GM23338 (cell line): Measurements from ENCODE around the gene NCAN. TPM values are rescaled to one million over a fixed set of nuclear protein-coding genes. Genes with fewer than 3 reads are reported as not detected.

ENCODE experiments used
- ATAC-seq: fragments of 200-7000 bp; cut with Tn5 transposase; 3 replicates; pipeline ENCODE4 v1.9.1; 2020
- DNase-seq: peaks from one replicate; pipeline ENCODE4 v3.0.0-alpha.2; 2015; ENCODE audit warnings: low spot score
- H2AFZ ChIP-seq: fragments of 200-600 bp; sonication (generic); 2 replicates; pipeline ENCODE4 v1.8.0; 2016; ENCODE audit warnings: antibody characterized with exemption, mild to moderate bottlenecking, moderate library complexity
- H3F3A ChIP-seq: fragments of 200-600 bp; sonication (generic); replicated peaks from 2 replicates; pipeline ENCODE4 v1.8.0; 2017; ENCODE audit warnings: antibody characterized with exemption, mixed run types, low read depth
- H3K27ac ChIP-seq: fragments of 200-600 bp; sonication (generic); 2 replicates; pipeline ENCODE4 v1.6.1; 2016; ENCODE audit warnings: low read depth
- H3K27me3 ChIP-seq: fragments of 200-600 bp; sonication (generic); 2 replicates; pipeline ENCODE4 v1.8.0; 2016; ENCODE audit warnings: mild to moderate bottlenecking, mixed run types, moderate library complexity; ENCODE audit not compliant: insufficient read depth
- H3K36me3 ChIP-seq: fragments of 200-600 bp; sonication (generic); 2 replicates; pipeline ENCODE4 v1.8.0; 2016; ENCODE audit warnings: mild to moderate bottlenecking; ENCODE audit not compliant: insufficient read depth
- H3K4me1 ChIP-seq: fragments of 200-600 bp; sonication (generic); 2 replicates; pipeline ENCODE4 v1.8.0; 2016; ENCODE audit warnings: mild to moderate bottlenecking, moderate library complexity; ENCODE audit not compliant: insufficient read depth
- H3K4me2 ChIP-seq: fragments of 200-600 bp; sonication (generic); 2 replicates; pipeline ENCODE4 v1.7.1; 2017; ENCODE audit warnings: mixed run types
- H3K4me3 ChIP-seq: fragments of 200-600 bp; sonication (generic); 2 replicates; pipeline ENCODE4 v1.6.1; 2016; ENCODE audit warnings: mixed run types
- H3K79me2 ChIP-seq: fragments of 200-600 bp; sonication (generic); replicated peaks from 2 replicates; pipeline ENCODE4 v1.8.0; 2017; ENCODE audit warnings: mild to moderate bottlenecking; ENCODE audit not compliant: insufficient read depth
- H3K9me2 ChIP-seq: fragments of 200-600 bp; sonication (generic); 2 replicates; pipeline ENCODE4 v1.8.0; 2017; ENCODE audit not compliant: insufficient read depth
- H4K20me1 ChIP-seq: fragments of 200-600 bp; sonication (generic); replicated peaks from 2 replicates; pipeline ENCODE4 v1.8.0; 2017; ENCODE audit warnings: mild to moderate bottlenecking; ENCODE audit not compliant: insufficient read depth
- H3K27ac Mint-ChIP-seq: 2 replicates; pipeline ENCODE4 v1.8.0; 2020; ENCODE audit warnings: inconsistent platforms, mild to moderate bottlenecking, moderate library complexity, mixed read lengths
- H3K27me3 Mint-ChIP-seq: 3 replicates; pipeline ENCODE4 v1.8.0; 2022; ENCODE audit warnings: low read depth, mild to moderate bottlenecking, moderate library complexity, mixed read lengths, inconsistent platforms; ENCODE audit not compliant: insufficient read depth, poor library complexity
- H3K36me3 Mint-ChIP-seq: 3 replicates; pipeline ENCODE4 v1.8.0; 2021; ENCODE audit warnings: low read depth, mild to moderate bottlenecking, inconsistent platforms, moderate library complexity, mixed read lengths
- H3K4me1 Mint-ChIP-seq: 3 replicates; pipeline ENCODE4 v1.8.0; 2020; ENCODE audit warnings: mild to moderate bottlenecking, inconsistent platforms, mixed read lengths
- H3K4me3 Mint-ChIP-seq: 3 replicates; pipeline ENCODE4 v1.8.0; 2021; ENCODE audit warnings: moderate library complexity, mild to moderate bottlenecking, inconsistent platforms, mixed read lengths
- H3K9me3 Mint-ChIP-seq: 3 replicates; pipeline ENCODE4 v1.8.0; 2020; ENCODE audit warnings: moderate library complexity, mild to moderate bottlenecking, inconsistent platforms, mixed read lengths
- CREB1 ChIP-seq: fragments of 250-450 bp; sonication (Bioruptor Pico); IDR thresholded peaks from 2 replicates; pipeline ENCODE4 v1.5.0; 2020; ENCODE audit warnings: low read depth, mild to moderate bottlenecking, moderate library complexity
- CTCF ChIP-seq, 2 experiments: fragments of 200-600 bp in 1 of 2; sonication (generic) in 1 of 2; conservative IDR thresholded peaks; 2 replicates each; pipeline versions ENCODE4 v1.5.1 to v1.6.1; 2016 to 2017; ENCODE audit warnings: antibody characterized with exemption in 2 of 2, low read depth in 2 of 2, mild to moderate bottlenecking in 2 of 2, moderate library complexity in 1 of 2
- ETS1 ChIP-seq: IDR thresholded peaks from 2 replicates; pipeline ENCODE4 v1.6.1; 2016; ENCODE audit warnings: antibody characterized with exemption
- EZH2 ChIP-seq: fragments of 200-600 bp; sonication (generic); IDR thresholded peaks from one replicate; pipeline ENCODE4 v1.8.0; 2017; ENCODE audit warnings: antibody characterized with exemption, mild to moderate bottlenecking, low read depth; ENCODE audit not compliant: unreplicated experiment
- EZH2phosphoT487 ChIP-seq: fragments of 200-600 bp; sonication (generic); IDR thresholded peaks from one replicate; pipeline ENCODE4 v1.8.1; 2018; ENCODE audit warnings: antibody characterized with exemption; ENCODE audit not compliant: unreplicated experiment
- JUNB ChIP-seq: IDR thresholded peaks from one replicate; pipeline ENCODE4 v1.6.1; 2016; ENCODE audit warnings: antibody characterized with exemption; ENCODE audit not compliant: unreplicated experiment
- NANOG ChIP-seq: IDR thresholded peaks from 2 replicates; pipeline ENCODE4 v1.6.1; 2016; ENCODE audit warnings: antibody characterized with exemption, borderline replicate concordance
- POLR2AphosphoS5 ChIP-seq: IDR thresholded peaks from 2 replicates; pipeline ENCODE4 v1.6.1; 2016; ENCODE audit warnings: antibody characterized with exemption, low read depth
- REST ChIP-seq: IDR thresholded peaks from one replicate; pipeline ENCODE4 v1.6.1; 2018; ENCODE audit warnings: antibody characterized with exemption; ENCODE audit not compliant: unreplicated experiment
- STAT1 ChIP-seq: IDR thresholded peaks from one replicate; pipeline ENCODE4 v1.6.1; 2016; ENCODE audit warnings: antibody characterized with exemption; ENCODE audit not compliant: unreplicated experiment
- ZNF114 ChIP-seq: fragments of 250-450 bp; sonication (Bioruptor Pico); IDR thresholded peaks from 2 replicates; pipeline ENCODE4 v1.5.0; 2020; ENCODE audit warnings: mild to moderate bottlenecking, moderate library complexity
- ZNF331 ChIP-seq: fragments of 250-450 bp; sonication (Bioruptor Pico); IDR thresholded peaks from 2 replicates; pipeline ENCODE4 v1.5.0; 2020; ENCODE audit warnings: low read depth, mild to moderate bottlenecking, moderate library complexity
- polyA plus RNA-seq: library from polyadenylated mRNA; unstranded; fragments of >200 nt; fragmentation: Nextera tagmentation; extraction: Ambion mirVana; gene quantifications from 2 replicates; pipeline ENCODE4 v1.2.1, GENCODE V29; 2016
- total RNA-seq: library from RNA; depleted of rRNA; stranded (reverse); fragments of >200 nt; shearing (Covaris generic); gene quantifications from 2 replicates; pipeline ENCODE4 v1.2.3, GENCODE V29; 2014

NCAN gene
- total and polyA plus RNA-seq, 2 experiments from 2014 or later: 1.8 to 9.4 TPM

GRCh38 chr19:19257137-19257536 is 45.4 kb downstream of the NCAN start (continued):
- no peak for TF ChIP-seq CTCF (conservative IDR thresholded peaks at IDR 0.05; ENCODE audit: low read depth in 2 of 2)
- no peak for TF ChIP-seq REST
- TF ChIP-seq EZH2phosphoT487: no peak
- no peak for TF ChIP-seq ETS1
- no peak for TF ChIP-seq JUNB
- TF ChIP-seq NANOG: no peak
- TF ChIP-seq CREB1: no peak
- TF ChIP-seq POLR2AphosphoS5: no peak
- no peak for TF ChIP-seq ZNF114 (CRISPR knock-in tag)

- H3K36me3 ChIP-seq: no peaks in the 10 kb centered on the region
- Mint-ChIP-seq H3K27me3 (peaks cover 31% of the 10 kb centered on the region), H3K9me3 (peaks cover 7% of the 10 kb centered on the region), H3K36me3 (peaks cover 29% of the 10 kb centered on the region), H3K4me1 (peaks cover 18% of the 10 kb centered on the region), H3K4me3 (no peak overlapping the region), H3K27ac (no peak overlapping the region)
- H3F3A ChIP-seq: peaks cover 6% of the 10 kb centered on the region; the same call in 1 of the 2 replicates
- no peaks in the 10 kb centered on the region for H3K9me2 ChIP-seq
- no peak for ATAC-seq
- H3K27ac ChIP-seq: no peak overlapping the region
- no peak overlapping the region for H3K4me2 ChIP-seq
- H3K27me3 ChIP-seq: peaks cover 28% of the 10 kb centered on the region
- no peak overlapping the region for H3K4me3 ChIP-seq
- no peak overlapping the region for H2AFZ ChIP-seq
- H3K4me1 ChIP-seq: peaks cover 10% of the 10 kb centered on the region
- H4K20me1 ChIP-seq: no peaks in the 10 kb centered on the region; the same call in 1 of the 2 replicates
- H3K79me2 ChIP-seq: no peaks in the 10 kb centered on the region
- no peak for DNase-seq
- TF ChIP-seq POLR2AphosphoS5 (no peak), ETS1 (no peak), REST (no peak), JUNB (no peak), CTCF (conservative IDR thresholded peaks at IDR 0.05; ENCODE audit: low read depth in 2 of 2) (no peak), EZH2 (no peak), NANOG (no peak), ZNF331 (no peak), STAT1 (no peak), ZNF114 (CRISPR knock-in tag) (no peak)
These were observed 46.3 kb downstream of the NCAN start for GRCh38 chr19:19257836-19258588.
